Stimulated activated CD8-positive, alpha-beta memory T cell treated with anti-CD3 and anti-CD28 coated beads, Interleukin-7, amount 100 ng/mL, for 4 hours (primary cell): ENCODE results near the gene CDH13.

Experiments used
- DNase-seq, 2 donors: peaks; one replicate each; pipeline ENCODE4 v3.0.0-alpha.2; 2020; ENCODE audit warnings: low read depth in 2 of 2

The CDH13 gene

DNA sequence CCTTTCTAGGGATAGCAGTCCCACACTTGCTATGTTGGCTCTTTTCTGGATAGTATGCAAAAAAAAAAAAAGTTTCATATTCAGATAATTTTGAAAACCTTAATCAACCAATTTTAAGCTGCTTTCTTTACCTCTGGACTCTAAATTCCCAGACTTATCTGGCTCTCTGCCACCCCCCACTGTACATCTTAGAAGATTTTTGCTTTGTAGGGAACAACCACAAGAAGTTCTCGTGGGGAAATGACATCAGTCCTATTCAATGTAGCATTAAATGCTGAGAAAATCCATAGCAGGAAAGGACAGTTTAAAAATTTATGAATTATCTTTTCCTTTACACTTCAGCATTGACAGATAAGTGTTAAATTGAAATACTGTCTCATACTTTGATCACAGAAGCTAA, 618.3 kb downstream of the CDH13 start:
- no peak for DNase-seq

GRCh38 chr16:83247767-83248372, 621.1 kb downstream of the CDH13 start:
- DNase-seq, result no peak

- DNase-seq, result no peak
Measured at GRCh38 chr16:83248735-83249463, 622.1 kb downstream of the CDH13 start.

DNA sequence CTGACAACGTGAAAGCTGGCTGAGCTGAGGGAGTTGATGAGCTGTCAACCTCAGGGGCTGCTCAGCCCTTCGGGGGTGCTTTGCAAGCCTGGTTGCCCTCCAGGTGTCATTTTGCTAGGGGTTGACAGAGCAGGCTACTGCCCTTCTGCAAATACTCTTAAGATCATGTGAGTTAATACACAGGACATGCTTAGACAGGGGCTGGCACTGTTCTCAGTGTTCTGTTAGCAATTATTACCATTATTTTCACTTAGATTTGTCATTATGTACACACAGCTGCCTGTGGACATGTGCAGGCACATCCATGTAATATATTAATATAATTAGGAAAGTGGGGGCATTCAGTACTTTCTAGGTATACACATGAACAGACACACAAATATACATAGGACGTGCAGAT, 626.8 kb downstream of the CDH13 start:
- no peak for DNase-seq

GRCh38 chr16:83258366-83258928, 631.7 kb downstream of the CDH13 start:
- DNase-seq, result no peak

- DNase-seq, result no peak
Measured at GRCh38 chr16:83266848-83267553, 640.2 kb downstream of the CDH13 start.

- DNase-seq, result no peak
Measured at GRCh38 chr16:83268169-83268568, 641.4 kb downstream of the CDH13 start.

GRCh38 chr16:83269048-83269447, 642.3 kb downstream of the CDH13 start:
- no peak for DNase-seq

DNA sequence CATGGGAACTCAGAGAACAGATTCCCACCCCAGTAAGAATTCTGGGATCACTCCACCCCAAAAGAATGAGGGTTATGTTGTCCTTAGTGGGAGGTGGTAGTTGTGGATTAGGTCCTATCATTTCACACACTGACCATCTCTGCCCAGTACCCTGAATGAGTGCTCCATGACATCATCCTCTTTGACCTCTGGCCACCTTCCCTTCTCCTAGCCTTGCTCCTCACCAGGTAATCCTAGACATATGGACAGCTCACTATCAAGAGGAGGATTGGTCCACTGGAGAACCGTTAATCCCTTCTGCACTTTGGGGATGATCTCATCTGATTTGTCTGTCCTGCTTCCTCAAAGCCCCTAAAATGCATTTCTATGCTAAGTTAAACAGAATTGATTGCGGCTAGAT, 642.8 kb downstream of the CDH13 start:
- DNase-seq, result no peak

- DNase-seq, result no peak
Measured at GRCh38 chr16:83270061-83270460, 643.3 kb downstream of the CDH13 start.

DNA sequence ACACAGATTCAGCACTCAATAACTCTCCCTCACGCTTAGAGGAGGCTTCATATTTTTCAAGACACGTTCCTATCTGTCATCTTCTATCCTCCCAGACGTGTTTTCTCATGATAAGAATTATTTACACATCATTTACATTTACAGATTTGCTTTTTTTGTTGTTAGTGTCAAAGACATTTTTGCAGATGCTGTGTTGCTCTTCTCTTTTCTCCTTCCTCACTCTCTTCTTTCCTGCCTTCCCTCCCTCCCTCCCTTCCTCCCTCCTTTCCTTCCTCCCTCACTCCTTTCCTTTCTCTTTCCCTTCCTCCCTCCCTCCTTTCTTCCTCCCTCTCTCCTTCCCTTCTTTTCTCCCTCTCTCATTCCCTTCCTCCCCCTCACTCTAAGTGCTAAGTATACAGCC, 643.9 kb downstream of the CDH13 start:
- DNase-seq, result no peak

- DNase-seq, result no peak
Measured at GRCh38 chr16:83271123-83271522, 644.4 kb downstream of the CDH13 start.

- no peak for DNase-seq
Measured at GRCh38 chr16:83271970-83272575, 645.3 kb downstream of the CDH13 start.

GRCh38 chr16:83272843-83273242, 646.1 kb downstream of the CDH13 start:
- no peak for DNase-seq

DNA sequence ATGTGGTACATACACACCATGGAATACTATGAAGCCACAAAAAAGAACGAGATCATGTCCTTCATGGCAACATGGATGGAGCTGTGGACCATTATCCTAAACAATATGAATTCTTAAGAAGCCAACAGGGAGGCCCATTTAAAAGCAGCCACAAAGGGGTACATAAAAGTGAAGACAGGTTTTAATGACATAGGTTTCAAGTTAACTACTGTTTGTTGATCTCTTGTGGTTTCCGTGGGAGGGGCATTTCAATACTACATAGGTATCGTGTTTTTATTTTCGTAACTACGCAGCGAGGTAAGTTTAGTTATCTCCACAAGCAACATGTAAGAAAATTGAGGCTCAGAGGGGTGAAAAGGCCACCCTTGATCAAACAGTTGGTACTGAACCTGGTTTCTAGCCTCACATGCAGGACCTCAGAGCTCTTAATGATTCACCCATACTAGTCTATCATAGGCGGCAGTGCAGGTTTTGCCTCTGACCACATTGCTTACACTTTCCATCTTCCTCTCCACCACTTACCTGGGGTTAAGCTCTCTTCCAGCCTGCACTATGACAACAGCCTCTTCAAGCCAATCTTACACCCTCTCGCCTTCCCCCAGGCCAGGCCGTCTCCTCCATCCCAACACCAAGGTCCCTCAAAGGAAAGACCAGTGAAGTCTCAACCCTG, 646.9 kb downstream of the CDH13 start:
- DNase-seq, result no peak

- no peak for DNase-seq
Measured at GRCh38 chr16:83279251-83279650, 652.5 kb downstream of the CDH13 start.

GRCh38 chr16:83285921-83286320, 659.2 kb downstream of the CDH13 start:
- DNase-seq, result no peak

DNA sequence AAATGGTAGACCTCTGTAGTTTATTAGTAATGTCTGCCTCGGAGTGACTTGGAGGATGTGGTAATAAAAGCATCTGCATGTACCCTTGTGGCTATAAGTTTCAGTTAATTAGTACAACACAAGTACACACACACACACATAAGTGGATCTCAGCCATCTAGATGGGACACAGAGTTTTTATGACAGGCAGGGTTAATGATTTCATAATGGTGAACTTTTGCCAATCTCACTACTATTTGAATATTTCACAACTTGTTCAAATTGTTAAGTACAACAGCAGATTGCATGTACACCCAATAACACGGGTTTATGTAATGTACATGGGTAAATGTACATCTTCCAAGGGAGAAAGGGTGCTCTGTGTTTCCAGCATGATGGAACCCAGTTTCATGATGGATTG, 669.7 kb downstream of the CDH13 start:
- no peak for DNase-seq

GRCh38 chr16:83298541-83298940, 671.8 kb downstream of the CDH13 start:
- no peak for DNase-seq

- DNase-seq, result no peak
Measured at GRCh38 chr16:83300326-83300725, 673.6 kb downstream of the CDH13 start.

GRCh38 chr16:83301971-83302370, 675.2 kb downstream of the CDH13 start:
- DNase-seq, result no peak

DNA sequence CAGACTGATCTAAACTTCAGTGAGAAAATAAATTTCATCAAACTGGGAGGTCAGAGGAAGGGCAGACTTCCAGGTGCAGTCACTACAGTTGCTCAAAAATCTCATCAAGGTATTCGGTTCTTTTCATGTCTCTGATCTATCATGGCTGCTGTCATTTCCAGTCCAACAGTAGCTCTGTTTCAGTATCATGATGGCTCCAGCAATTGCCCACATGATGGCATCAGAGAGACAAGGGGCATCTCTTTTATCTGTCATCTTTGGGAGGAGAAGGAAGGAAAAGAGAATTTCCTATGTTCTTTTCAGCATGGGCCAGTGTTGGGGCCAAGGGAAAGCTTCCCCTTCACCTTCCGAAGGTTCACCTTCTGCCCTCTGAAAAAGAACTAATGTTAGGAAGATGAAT, 676.1 kb downstream of the CDH13 start:
- DNase-seq, result no peak
